K562 (cell line): ENCODE data around the gene CSTF1. TPM values are rescaled to one million over a fixed set of nuclear protein-coding genes. Genes with fewer than 3 reads are reported as not detected.
A peak's percentile ranks its signal among the peaks of the same experiment; 100 is the strongest.

ENCODE experiments used
- BRD9 ChIP-seq: fragments of 450-650 bp; IDR thresholded peaks from 2 replicates; pipeline ENCODE4 v1.6.1; 2018; ENCODE audit warnings: low read depth; ENCODE audit not compliant: partially characterized antibody
- C11orf30 ChIP-seq: fragments of 450-650 bp; IDR thresholded peaks from 2 replicates; pipeline ENCODE4 v1.6.1; 2016; ENCODE audit warnings: low read depth, mild to moderate bottlenecking
- CBFA2T3 ChIP-seq: fragments of 450-650 bp; IDR thresholded peaks from 2 replicates; pipeline ENCODE4 v1.6.1; 2017
- CEBPG ChIP-seq, 3 experiments: fragments of 200-800 bp in 1 of 3; sonication (Bioruptor generic) in 1 of 3; sonication (generic) in 1 of 3; formaldehyde crosslinking in 1 of 3; IDR thresholded peaks in 2 of 3; conservative IDR thresholded peaks in 1 of 3; 2 replicates each; pipeline versions ENCODE4 v1.6.1 to v1.8.0; 2016 to 2022; ENCODE audit warnings: missing compliant biosample characterization in 2 of 3, missing genetic modification characterization in 2 of 3, mild to moderate bottlenecking in 1 of 3, missing genetic modification reagents in 1 of 3
- ETV5 ChIP-seq: sonication (generic); formaldehyde crosslinking; IDR thresholded peaks from 2 replicates; pipeline ENCODE4 v1.4.0; 2020; ENCODE audit warnings: low read depth, mild to moderate bottlenecking, missing genetic modification reagents
- FOXA1 ChIP-seq: fragments of 450-650 bp; IDR thresholded peaks from 2 replicates; pipeline ENCODE4 v1.6.1; 2016; ENCODE audit warnings: mild to moderate bottlenecking, borderline replicate concordance
- GTF2E2 ChIP-seq: fragments of 200-800 bp; sonication (Bioruptor generic); IDR thresholded peaks from 2 replicates; pipeline ENCODE4 v1.6.1; 2016; ENCODE audit warnings: missing genetic modification characterization, missing compliant biosample characterization
- IRF9 ChIP-seq: fragments of 450-650 bp; IDR thresholded peaks from 2 replicates; pipeline ENCODE4 v1.6.1; 2016; ENCODE audit warnings: missing biosample characterization, missing genetic modification characterization
- MTA3 ChIP-seq: fragments of 450-650 bp; formaldehyde crosslinking; IDR thresholded peaks from 2 replicates; pipeline ENCODE4 v1.6.1; 2017; ENCODE audit warnings: mild to moderate bottlenecking, borderline replicate concordance
- NR2C2 ChIP-seq, 2 experiments: fragments of 200-800 bp in 1 of 2; sonication (Bioruptor generic) in 1 of 2; sonication (generic) in 1 of 2; formaldehyde crosslinking in 1 of 2; IDR thresholded peaks; 2 replicates each; pipeline versions ENCODE4 v1.6.1 to v1.8.0; 2016 to 2022; ENCODE audit warnings: mild to moderate bottlenecking in 1 of 2, missing compliant biosample characterization in 1 of 2, missing genetic modification characterization in 1 of 2, missing genetic modification reagents in 1 of 2
- PHF21A ChIP-seq: fragments of 450-650 bp; IDR thresholded peaks from 2 replicates; pipeline ENCODE4 v1.6.1; 2017; ENCODE audit warnings: low read depth, borderline replicate concordance
- POLR2B ChIP-seq: fragments of 450-650 bp; IDR thresholded peaks from 2 replicates; pipeline ENCODE4 v1.6.1; 2018; ENCODE audit warnings: low read depth; ENCODE audit not compliant: partially characterized antibody
- ZNF12 ChIP-seq: sonication (generic); formaldehyde crosslinking; IDR thresholded peaks from 2 replicates; pipeline ENCODE4 v1.4.0; 2020; ENCODE audit warnings: mild to moderate bottlenecking, missing genetic modification reagents
- ZNF124 ChIP-seq: sonication (generic); formaldehyde crosslinking; IDR thresholded peaks from 2 replicates; pipeline ENCODE4 v1.8.1; 2022; ENCODE audit warnings: missing genetic modification reagents
- polyA plus RNA-seq, 8 experiments: library from polyadenylated mRNA; depleted of rRNA in 4 of 8; stranded (reverse) in 5 of 8; unstranded in 3 of 8; fragments of >200 nt; fragmentation: Nextera tagmentation in 2 of 8; fragmentation: Illumina TruSeq in 1 of 8; extraction: Ambion mirVana in 2 of 8; extraction: Trizol in 1 of 8; gene quantifications; 2 replicates each; pipeline versions ENCODE4 v1.2.1 to v1.2.3, GENCODE V29; 2011 to 2014; ENCODE audit warnings: inconsistent platforms in 1 of 8, missing spikeins in 1 of 8
- total RNA-seq, 7 experiments: library from RNA; depleted of rRNA in 6 of 7; stranded (reverse); fragments of >200 nt in 6 of 7; fragmentation: Illumina TruSeq in 2 of 7; extraction: Trizol in 2 of 7; gene quantifications; 2 replicates each; pipeline versions ENCODE4 v1.2.1 to v1.2.3, GENCODE V29; 2011 to 2021; ENCODE audit warnings: low replicate concordance in 1 of 7
- TF ChIP-seq, protein P1 (sequence below): sonication (generic); formaldehyde crosslinking; IDR thresholded peaks from 2 replicates; pipeline ENCODE4 v1.8.0; 2023; ENCODE audit warnings: missing genetic modification reagents, mild to moderate bottlenecking, borderline replicate concordance
- TF ChIP-seq, protein P2 (sequence below), 2 experiments: fragments of 450-650 bp; IDR thresholded peaks; 2 replicates each; pipeline ENCODE4 v1.6.1; 2018; ENCODE audit warnings: mild to moderate bottlenecking in 2 of 2, low read depth in 1 of 2; ENCODE audit not compliant: partially characterized antibody in 2 of 2

CSTF1 gene
- total and polyA plus RNA-seq, 9 of the 15 experiments (the other 6 are each of a cell fraction or from before 2014, with no cell fraction given), result 30.8 to 110 (median 53.4) TPM

- TF ChIP-seq PHF21A (peak; percentile 32; the same call in 1 of the 2 replicates), MTA3 (peak; percentile 92), POLR2B (no peak), C11orf30 (peak; percentile 94), CEBPG (CRISPR knock-in tag; IDR thresholded peaks at IDR 0.05) (peak; percentile 97), CEBPG (tag; conservative IDR thresholded peaks at IDR 0.05 in 1 of 2, IDR thresholded peaks at IDR 0.05 in 1 of 2) (peak; percentile 99), NR2C2 (CRISPR knock-in tag; IDR thresholded peaks at IDR 0.05) (peak; percentile 23; the same call in 1 of the 2 replicates), NR2C2 (tag; IDR thresholded peaks at IDR 0.05) (peak; percentile 88), BRD9 (peak; percentile 51), ETV5 (CRISPR knock-in tag) (peak; percentile 38; the same call in 1 of the 2 replicates), CBFA2T3 (peak; percentile 100), FOXA1 (no peak), GTF2E2 (peak; percentile 92), ZNF124 (CRISPR knock-in tag) (no peak), IRF9 (tag) (peak; percentile 95), ZNF12 (CRISPR knock-in tag) (0 out of 2 replicates have a peak, but pooled peaks have one; percentile 48)
- TF ChIP-seq, protein P1, sequence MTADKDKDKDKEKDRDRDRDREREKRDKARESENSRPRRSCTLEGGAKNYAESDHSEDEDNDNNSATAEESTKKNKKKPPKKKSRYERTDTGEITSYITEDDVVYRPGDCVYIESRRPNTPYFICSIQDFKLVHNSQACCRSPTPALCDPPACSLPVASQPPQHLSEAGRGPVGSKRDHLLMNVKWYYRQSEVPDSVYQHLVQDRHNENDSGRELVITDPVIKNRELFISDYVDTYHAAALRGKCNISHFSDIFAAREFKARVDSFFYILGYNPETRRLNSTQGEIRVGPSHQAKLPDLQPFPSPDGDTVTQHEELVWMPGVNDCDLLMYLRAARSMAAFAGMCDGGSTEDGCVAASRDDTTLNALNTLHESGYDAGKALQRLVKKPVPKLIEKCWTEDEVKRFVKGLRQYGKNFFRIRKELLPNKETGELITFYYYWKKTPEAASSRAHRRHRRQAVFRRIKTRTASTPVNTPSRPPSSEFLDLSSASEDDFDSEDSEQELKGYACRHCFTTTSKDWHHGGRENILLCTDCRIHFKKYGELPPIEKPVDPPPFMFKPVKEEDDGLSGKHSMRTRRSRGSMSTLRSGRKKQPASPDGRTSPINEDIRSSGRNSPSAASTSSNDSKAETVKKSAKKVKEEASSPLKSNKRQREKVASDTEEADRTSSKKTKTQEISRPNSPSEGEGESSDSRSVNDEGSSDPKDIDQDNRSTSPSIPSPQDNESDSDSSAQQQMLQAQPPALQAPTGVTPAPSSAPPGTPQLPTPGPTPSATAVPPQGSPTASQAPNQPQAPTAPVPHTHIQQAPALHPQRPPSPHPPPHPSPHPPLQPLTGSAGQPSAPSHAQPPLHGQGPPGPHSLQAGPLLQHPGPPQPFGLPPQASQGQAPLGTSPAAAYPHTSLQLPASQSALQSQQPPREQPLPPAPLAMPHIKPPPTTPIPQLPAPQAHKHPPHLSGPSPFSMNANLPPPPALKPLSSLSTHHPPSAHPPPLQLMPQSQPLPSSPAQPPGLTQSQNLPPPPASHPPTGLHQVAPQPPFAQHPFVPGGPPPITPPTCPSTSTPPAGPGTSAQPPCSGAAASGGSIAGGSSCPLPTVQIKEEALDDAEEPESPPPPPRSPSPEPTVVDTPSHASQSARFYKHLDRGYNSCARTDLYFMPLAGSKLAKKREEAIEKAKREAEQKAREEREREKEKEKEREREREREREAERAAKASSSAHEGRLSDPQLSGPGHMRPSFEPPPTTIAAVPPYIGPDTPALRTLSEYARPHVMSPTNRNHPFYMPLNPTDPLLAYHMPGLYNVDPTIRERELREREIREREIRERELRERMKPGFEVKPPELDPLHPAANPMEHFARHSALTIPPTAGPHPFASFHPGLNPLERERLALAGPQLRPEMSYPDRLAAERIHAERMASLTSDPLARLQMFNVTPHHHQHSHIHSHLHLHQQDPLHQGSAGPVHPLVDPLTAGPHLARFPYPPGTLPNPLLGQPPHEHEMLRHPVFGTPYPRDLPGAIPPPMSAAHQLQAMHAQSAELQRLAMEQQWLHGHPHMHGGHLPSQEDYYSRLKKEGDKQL (CRISPR knock-in tag), result peak; percentile 93; the same call in 1 of the 2 replicates
- TF ChIP-seq, protein P2, sequence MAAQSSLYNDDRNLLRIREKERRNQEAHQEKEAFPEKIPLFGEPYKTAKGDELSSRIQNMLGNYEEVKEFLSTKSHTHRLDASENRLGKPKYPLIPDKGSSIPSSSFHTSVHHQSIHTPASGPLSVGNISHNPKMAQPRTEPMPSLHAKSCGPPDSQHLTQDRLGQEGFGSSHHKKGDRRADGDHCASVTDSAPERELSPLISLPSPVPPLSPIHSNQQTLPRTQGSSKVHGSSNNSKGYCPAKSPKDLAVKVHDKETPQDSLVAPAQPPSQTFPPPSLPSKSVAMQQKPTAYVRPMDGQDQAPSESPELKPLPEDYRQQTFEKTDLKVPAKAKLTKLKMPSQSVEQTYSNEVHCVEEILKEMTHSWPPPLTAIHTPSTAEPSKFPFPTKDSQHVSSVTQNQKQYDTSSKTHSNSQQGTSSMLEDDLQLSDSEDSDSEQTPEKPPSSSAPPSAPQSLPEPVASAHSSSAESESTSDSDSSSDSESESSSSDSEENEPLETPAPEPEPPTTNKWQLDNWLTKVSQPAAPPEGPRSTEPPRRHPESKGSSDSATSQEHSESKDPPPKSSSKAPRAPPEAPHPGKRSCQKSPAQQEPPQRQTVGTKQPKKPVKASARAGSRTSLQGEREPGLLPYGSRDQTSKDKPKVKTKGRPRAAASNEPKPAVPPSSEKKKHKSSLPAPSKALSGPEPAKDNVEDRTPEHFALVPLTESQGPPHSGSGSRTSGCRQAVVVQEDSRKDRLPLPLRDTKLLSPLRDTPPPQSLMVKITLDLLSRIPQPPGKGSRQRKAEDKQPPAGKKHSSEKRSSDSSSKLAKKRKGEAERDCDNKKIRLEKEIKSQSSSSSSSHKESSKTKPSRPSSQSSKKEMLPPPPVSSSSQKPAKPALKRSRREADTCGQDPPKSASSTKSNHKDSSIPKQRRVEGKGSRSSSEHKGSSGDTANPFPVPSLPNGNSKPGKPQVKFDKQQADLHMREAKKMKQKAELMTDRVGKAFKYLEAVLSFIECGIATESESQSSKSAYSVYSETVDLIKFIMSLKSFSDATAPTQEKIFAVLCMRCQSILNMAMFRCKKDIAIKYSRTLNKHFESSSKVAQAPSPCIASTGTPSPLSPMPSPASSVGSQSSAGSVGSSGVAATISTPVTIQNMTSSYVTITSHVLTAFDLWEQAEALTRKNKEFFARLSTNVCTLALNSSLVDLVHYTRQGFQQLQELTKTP (IDR thresholded peaks at IDR 0.05; ENCODE audit: low read depth in 1 of 2, partially characterized antibody in 2 of 2), result peak in 1 of 2 experiments; percentile 94
Measured at GRCh38 chr20:56411759-56412472, 19.5 kb downstream of the CSTF1 start, which contains the start of gene CASS4 (continued).
